Lower leg skin (tissue), 4 donors: ENCODE measurements around the gene TAF11. TPM values are rescaled to one million over a fixed set of nuclear protein-coding genes. Genes with fewer than 3 reads are reported as not detected.
"Not testable (repeated sequence)": the region's sequence is repeated elsewhere in the genome, so short reads cannot be mapped to it uniquely, and the experiment has no call there.

Experiments used
- DNase-seq, 2 donors: peaks; one replicate each; pipeline ENCODE4 v3.0.0-alpha.2; 2019; ENCODE audit warnings: low spot score in 2 of 2
- H3K4me3 ChIP-seq: fragments of 200-600 bp; sonication (generic); 2 replicates; pipeline ENCODE4 v1.5.1; 2017; ENCODE audit warnings: mild to moderate bottlenecking, low read depth; ENCODE audit not compliant: poor library complexity, severe bottlenecking
- CTCF ChIP-seq, 3 donors: fragments of 450-650 bp; IDR thresholded peaks; one replicate each; pipeline ENCODE4 v1.5.1; 2016; ENCODE audit warnings: antibody characterized with exemption in 3 of 3, mild to moderate bottlenecking in 3 of 3, moderate library complexity in 2 of 3
- POLR2A ChIP-seq, 2 donors: fragments of 450-650 bp; IDR thresholded peaks; one replicate each; pipeline ENCODE4 v1.6.1; 2016 to 2017; ENCODE audit warnings: antibody characterized with exemption in 2 of 2, mild to moderate bottlenecking in 1 of 2, moderate library complexity in 1 of 2
- WGBS, 2 donors: methylation state at CpG; one replicate each; pipeline ENCODE4 v1.1.5; 2018; 5-methylcytosine and 5-hydroxymethylcytosine counted together
- intact Hi-C: fragments of 100-400 bp; cut with DNase I; formaldehyde crosslinking; loops from one replicate; pipeline ENCODE4 v1.15.0; 2023; ENCODE audit warnings: low total_unique reads
- total RNA-seq, 4 donors: library from RNA; depleted of rRNA; stranded (reverse); fragments of >200 nt; gene quantifications; one replicate each; pipeline ENCODE4 v1.1.0, GENCODE V29; 2016

Gene TAF11
- total RNA-seq, 4 donors from 2014 or later, result 14.5 to 23.1 (median 18.1) TPM

GRCh38 chr6:34890533-34890925 is 2.7 kb upstream of the TAF11 start:
- no peak for DNase-seq
- TF ChIP-seq CTCF (IDR thresholded peaks at IDR 0.05), result no peak
- TF ChIP-seq POLR2A (IDR thresholded peaks at IDR 0.05), result no peak
- 26 to 27% methylated on average over 7 of the region's 7 CpGs for WGBS, 2 donors
- H3K4me3 ChIP-seq, result no peak overlapping the region
- intact Hi-C loops, result no loop called here

DNA sequence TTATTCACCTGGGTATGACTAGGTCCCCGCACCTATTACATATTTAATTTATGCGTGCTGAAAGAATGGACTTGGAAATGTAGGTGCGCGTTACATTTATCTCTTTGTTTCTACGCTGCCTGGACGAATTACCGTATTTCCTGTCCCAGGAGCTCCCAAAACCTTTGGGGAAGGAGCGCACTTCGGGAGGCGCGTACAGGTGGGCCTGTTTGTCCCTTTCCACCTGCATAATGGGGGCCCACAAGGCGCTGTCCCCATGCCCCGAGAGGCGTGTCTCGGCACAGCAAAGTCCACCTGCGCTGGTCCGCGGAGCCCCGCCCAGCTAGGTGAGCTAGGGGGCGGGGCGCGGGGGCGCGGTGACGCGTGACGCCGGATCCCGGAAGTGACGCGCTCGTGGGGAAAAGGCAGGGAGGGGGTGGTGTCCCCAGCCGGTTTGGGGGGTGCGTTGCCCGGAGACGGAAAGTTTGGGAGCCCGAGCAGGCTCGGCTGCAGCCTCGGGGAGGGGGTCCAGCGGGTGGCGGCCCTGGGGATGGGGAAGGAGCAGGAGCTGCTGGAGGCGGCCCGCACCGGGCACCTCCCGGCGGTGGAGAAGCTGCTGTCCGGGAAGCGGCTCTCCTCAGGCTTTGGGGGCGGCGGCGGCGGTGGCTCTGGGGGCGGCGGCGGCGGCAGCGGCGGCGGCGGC is 1.2 kb upstream of the TAF11 start, which contains the start of gene ANKS1A:
Gene ANKS1A, plus strand, starts transcription at position 382 of the 682 bp plus-strand sequence. Its CDS starts 148 bp downstream, at position 530.
- peak; percentile 70 to 97 for DNase-seq
- intact Hi-C loops, result no loop called here
- TF ChIP-seq CTCF (IDR thresholded peaks at IDR 0.05), result no peak
- peak in 1 of 2 donors; percentile 1 for TF ChIP-seq POLR2A (IDR thresholded peaks at IDR 0.05)
- 0 to 1% methylated on average over 29 to 50 of the region's 60 CpGs for WGBS, 2 donors
- peak within 1 kb of the TSS; percentile 98 for H3K4me3 ChIP-seq

DNA sequence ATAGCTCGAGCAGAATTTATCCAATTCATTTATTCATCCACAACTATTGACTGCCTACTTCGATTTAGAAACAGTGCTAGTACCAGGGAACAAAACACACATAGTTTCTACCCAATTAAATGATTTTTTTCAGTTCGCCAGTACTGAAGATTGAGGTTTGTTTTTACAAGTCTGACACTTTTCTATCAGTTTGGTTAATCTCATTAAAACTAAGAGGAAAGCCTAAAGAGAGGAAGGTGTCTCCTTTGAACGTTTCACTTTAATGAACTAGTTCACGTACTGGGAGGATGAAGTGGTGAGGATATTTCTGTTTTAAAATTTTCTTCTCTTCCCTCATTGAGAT is 643 bp upstream of the TAF11 start:
- no peak for DNase-seq
- intact Hi-C loops, result no loop called here
- no peak for TF ChIP-seq CTCF (IDR thresholded peaks at IDR 0.05)
- TF ChIP-seq POLR2A (IDR thresholded peaks at IDR 0.05), result no peak
- whole genome bisulfite sequencing, 2 donors, result 0 to 1% methylated on average over 5 of the region's 5 CpGs
- H3K4me3 ChIP-seq, result peak overlapping the region; percentile 92

GRCh38 chr6:34885837-34886236 is 2.0 kb downstream of the TAF11 start:
- intact Hi-C loops, H3K4me3 ChIP-seq, DNase-seq: not testable (repeated sequence)
- WGBS, 2 donors, result 90 to 92% methylated on average over 15 of the region's 15 CpGs

DNA sequence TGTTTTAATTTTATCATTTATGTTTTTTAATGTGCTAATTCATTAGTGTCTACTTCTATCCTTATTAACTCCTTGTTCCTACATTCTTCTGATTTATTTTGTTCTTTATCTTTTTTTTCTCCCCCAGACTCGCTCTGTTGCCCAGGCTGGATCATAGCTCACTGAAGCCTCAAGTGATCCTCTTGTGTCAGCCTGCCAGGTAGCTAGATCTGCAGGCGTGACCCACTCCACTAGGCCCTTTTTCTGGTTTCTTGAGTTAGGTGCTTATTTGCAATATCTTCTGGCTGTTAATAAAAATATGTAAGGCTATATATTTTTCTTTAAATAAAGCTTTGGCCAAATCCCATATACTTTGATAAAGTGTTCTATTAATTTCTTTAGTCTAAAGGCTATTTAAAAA is 2.8 kb downstream of the TAF11 start:
- TF ChIP-seq CTCF (IDR thresholded peaks at IDR 0.05), result no peak
- TF ChIP-seq POLR2A (IDR thresholded peaks at IDR 0.05), result no peak
- intact Hi-C loops, result no loop called here
- 88 to 94% methylated on average over 2 of the region's 2 CpGs for WGBS, 2 donors
- DNase-seq, result no peak
- H3K4me3 ChIP-seq, result no peak overlapping the region

- WGBS, 2 donors, result 100% methylated on average over 1 of the region's 1 CpG
- H3K4me3 ChIP-seq, intact Hi-C loops, DNase-seq: not testable (repeated sequence)
Measured at GRCh38 chr6:34884073-34884472, 3.8 kb downstream of the TAF11 start.

GRCh38 chr6:34877869-34878485 is 9.9 kb downstream of the TAF11 start:
- intact Hi-C loops, result no loop called here
- WGBS, 2 donors, result 92% methylated on average over 5 of the region's 5 CpGs
- DNase-seq, result no peak
- no peak overlapping the region for H3K4me3 ChIP-seq
- TF ChIP-seq POLR2A (IDR thresholded peaks at IDR 0.05), result no peak
- no peak for TF ChIP-seq CTCF (IDR thresholded peaks at IDR 0.05)
